A549 (cell line): ENCODE measurements around the gene TBC1D14.

ENCODE experiments used
- CTCF ChIP-seq: fragments of >200 bp; sonication (Bioruptor Twin); formaldehyde crosslinking; IDR thresholded peaks from 3 replicates; pipeline ENCODE4 v1.5.1; 2016
- HOXA7 ChIP-seq: fragments of 250-450 bp; sonication (Bioruptor Pico); IDR thresholded peaks from 2 replicates; pipeline ENCODE4 v1.5.0; 2020; ENCODE audit warnings: mild to moderate bottlenecking, moderate library complexity
- JUN ChIP-seq, 2 experiments: fragments of >200 bp; sonication (Bioruptor Twin); formaldehyde crosslinking; IDR thresholded peaks; 2 replicates in 1 of 2; 3 replicates in 1 of 2; pipeline ENCODE4 v1.6.1; 2016 to 2017
- MAZ ChIP-seq: fragments of 150-350 bp; IDR thresholded peaks from 2 replicates; pipeline ENCODE4 v1.6.1; 2014; ENCODE audit warnings: antibody characterized with exemption, low read depth, low read length, borderline replicate concordance
- RAD21 ChIP-seq, 2 experiments: fragments of >200 bp in 1 of 2; sonication (Bioruptor Twin) in 1 of 2; formaldehyde crosslinking in 1 of 2; IDR thresholded peaks in 1 of 2; conservative IDR thresholded peaks in 1 of 2; 2 replicates in 1 of 2; 3 replicates in 1 of 2; pipeline ENCODE4 v1.6.1; 2012 to 2018; ENCODE audit warnings: inconsistent platforms in 1 of 2
- SMC3 ChIP-seq: fragments of >200 bp; sonication (Bioruptor Twin); formaldehyde crosslinking; IDR thresholded peaks from 3 replicates; pipeline ENCODE4 v1.6.1; 2018; ENCODE audit warnings: inconsistent platforms

GRCh38 chr4:6893449-6894085, 16.1 kb upstream of the TBC1D14 start:
- TF ChIP-seq CTCF (no peak), SMC3 (no peak), HOXA7 (CRISPR knock-in tag) (no peak; the same call in 1 of the 2 replicates), RAD21 (conservative IDR thresholded peaks at IDR 0.05 in 1 of 2, IDR thresholded peaks at IDR 0.05 in 1 of 2) (no peak), MAZ (no peak), JUN (IDR thresholded peaks at IDR 0.05) (0 out of 5 replicates have a peak, but pooled peaks have one; percentile 45 to 47)
